ENCODE results near the gene CZIB. TPM values are rescaled to one million over a fixed set of nuclear protein-coding genes. Genes with fewer than 3 reads are reported as not detected.
A peak's percentile ranks its signal among the peaks of the same experiment; 100 is the strongest.

CZIB gene
- total RNA-seq, 1 experiment from 2014 or later, result 43.1 TPM

DNA sequence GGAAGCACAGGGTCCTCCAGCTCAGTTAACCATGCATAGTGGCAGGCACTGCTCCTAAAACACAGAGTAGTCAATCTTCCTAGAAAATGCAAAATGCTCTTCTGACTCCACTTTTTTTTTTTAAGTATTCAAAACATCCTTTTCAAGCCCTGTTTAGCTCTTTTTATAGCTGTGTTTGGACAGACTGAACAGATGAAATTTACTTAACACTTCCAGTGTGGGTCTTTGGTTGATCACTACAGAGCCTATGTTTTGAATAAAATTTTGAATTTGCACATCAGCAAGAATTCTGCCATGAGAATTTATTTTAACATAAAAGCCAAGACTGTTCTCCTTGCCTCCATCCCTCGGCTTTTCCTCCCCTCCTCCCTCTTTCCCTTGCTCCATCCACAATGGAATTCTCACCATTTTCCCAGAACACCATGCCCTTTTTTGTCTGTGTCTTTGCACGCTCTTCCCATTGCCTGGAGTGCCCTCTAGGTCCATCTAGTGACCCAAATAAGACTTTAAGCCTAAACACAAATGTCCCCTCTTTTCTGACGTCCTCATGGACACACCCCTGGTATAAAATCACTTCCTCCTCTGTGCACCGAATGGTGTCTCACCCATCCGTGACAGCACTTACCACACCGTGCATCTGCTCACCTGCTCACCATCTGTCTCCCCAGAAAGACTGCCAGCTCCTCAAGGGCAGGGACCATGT lies 47.9 kb downstream of the CZIB start:
- peak overlapping the region; percentile 40 for H3K4me2 ChIP-seq (ENCODE audit: low read length)
- H3K79me2 ChIP-seq (ENCODE audit: insufficient read depth, low read length), result no peaks in the 10 kb centered on the region
- H4K20me1 ChIP-seq (ENCODE audit: insufficient read depth), result no peaks in the 10 kb centered on the region
- ATAC-seq (peak; percentile 87), DNase-seq (ENCODE audit: low read depth, low spot score) (no peak)
- BruUV-seq (replicated peaks), result no TSS peak
- no peak overlapping the region for H3K4me3 ChIP-seq (replicated peaks in 1 of 2; ENCODE audit: low read depth in 1 of 2, low read length in 2 of 2)
- TF ChIP-seq, protein P1, sequence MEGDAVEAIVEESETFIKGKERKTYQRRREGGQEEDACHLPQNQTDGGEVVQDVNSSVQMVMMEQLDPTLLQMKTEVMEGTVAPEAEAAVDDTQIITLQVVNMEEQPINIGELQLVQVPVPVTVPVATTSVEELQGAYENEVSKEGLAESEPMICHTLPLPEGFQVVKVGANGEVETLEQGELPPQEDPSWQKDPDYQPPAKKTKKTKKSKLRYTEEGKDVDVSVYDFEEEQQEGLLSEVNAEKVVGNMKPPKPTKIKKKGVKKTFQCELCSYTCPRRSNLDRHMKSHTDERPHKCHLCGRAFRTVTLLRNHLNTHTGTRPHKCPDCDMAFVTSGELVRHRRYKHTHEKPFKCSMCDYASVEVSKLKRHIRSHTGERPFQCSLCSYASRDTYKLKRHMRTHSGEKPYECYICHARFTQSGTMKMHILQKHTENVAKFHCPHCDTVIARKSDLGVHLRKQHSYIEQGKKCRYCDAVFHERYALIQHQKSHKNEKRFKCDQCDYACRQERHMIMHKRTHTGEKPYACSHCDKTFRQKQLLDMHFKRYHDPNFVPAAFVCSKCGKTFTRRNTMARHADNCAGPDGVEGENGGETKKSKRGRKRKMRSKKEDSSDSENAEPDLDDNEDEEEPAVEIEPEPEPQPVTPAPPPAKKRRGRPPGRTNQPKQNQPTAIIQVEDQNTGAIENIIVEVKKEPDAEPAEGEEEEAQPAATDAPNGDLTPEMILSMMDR (IDR thresholded peaks at IDR 0.05 in 2 of 3, conservative IDR thresholded peaks at IDR 0.05 in 1 of 3; ENCODE audit: borderline replicate concordance in 1 of 3, insufficient read depth in 1 of 3, low read depth in 2 of 3, low read length in 2 of 3), result peak; percentile 13 to 34 (median 18); a peak in 2 of 6 replicates
- TF ChIP-seq ZNF274 (IDR thresholded peaks at IDR 0.05; ENCODE audit: low read depth, low read length), result no peak
- TF ChIP-seq SRF (IDR thresholded peaks at IDR 0.05; ENCODE audit: low read depth), result 0 out of 2 replicates have a peak, but pooled peaks have one; percentile 45
- peak; percentile 54 for TF ChIP-seq RAD21 (IDR thresholded peaks at IDR 0.05; ENCODE audit: low read depth)
- H3K36me3 ChIP-seq (ENCODE audit: control insufficient read depth in 1 of 2, insufficient read depth in 2 of 2, low read length in 2 of 2), result no peaks in the 10 kb centered on the region
- ChIA-PET CTCF (interaction anchor here (2.4 kb wide), 1 partner anchor 9 kb away, joined by 12 read pairs; no protein-coding TSS in a partner anchor), RAD21 (ENCODE audit: low non-redundant PET in 1 of 2, low total read pairs in 2 of 2, uncharacterized antibody in 2 of 2, unreplicated experiment in 2 of 2) (no interaction called here), POLR2A (no interaction called here)
- peak overlapping the region; percentile 90 for H2AFZ ChIP-seq (ENCODE audit: low read depth, low read length, poor library complexity, severe bottlenecking)
- H3K9ac ChIP-seq (ENCODE audit: low read length), result no peak overlapping the region
- H3K27me3 ChIP-seq (ENCODE audit: insufficient read depth, low read length), result no peaks in the 10 kb centered on the region
- H3K27ac ChIP-seq (ENCODE audit: low read depth, low read length), result no peak overlapping the region
- H3K4me1 ChIP-seq (ENCODE audit: control insufficient read depth in 1 of 2, insufficient read depth in 2 of 2, low read length in 2 of 2), result peaks cover 3 to 6% of the 10 kb centered on the region in 2 experiments; a peak in 3 of 4 replicates
- no peaks in the 10 kb centered on the region for H3K9me2 ChIP-seq (ENCODE audit: insufficient read depth)
- intact Hi-C loops (cut with micrococcal nuclease), result no loop called here
- no peaks in the 10 kb centered on the region for H3K9me3 ChIP-seq (ENCODE audit: control insufficient read depth in 1 of 2, insufficient read depth in 1 of 2, low read depth in 1 of 2, low read length in 2 of 2)

DNA sequence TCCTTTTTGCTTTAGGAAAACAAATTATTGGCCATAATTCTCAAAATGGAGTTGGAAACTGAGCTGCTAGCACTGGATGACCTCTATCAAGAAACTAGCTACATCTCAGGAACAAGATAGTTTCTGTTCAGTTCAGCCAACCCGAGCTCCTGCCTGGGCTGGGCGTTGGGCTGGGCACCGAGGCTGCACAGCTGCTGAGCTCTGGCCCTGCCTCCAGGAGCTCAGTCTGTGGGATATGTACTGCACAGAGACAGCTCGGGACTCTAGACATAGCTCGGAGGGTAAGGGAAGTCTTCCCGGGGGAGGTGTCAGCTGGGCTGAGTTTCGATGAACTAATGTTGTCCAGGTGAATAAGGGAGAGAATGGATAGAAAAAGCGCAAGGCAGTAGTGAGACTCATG lies 53.5 kb downstream of the CZIB start:
- Histone ChIP-seq H3K4me3 (replicated peaks in 1 of 2; ENCODE audit: low read depth in 1 of 2, low read length in 2 of 2) (no peak overlapping the region), H3K9me2 (ENCODE audit: insufficient read depth) (no peaks in the 10 kb centered on the region), H3K9ac (ENCODE audit: low read length) (no peak overlapping the region), H3K27ac (ENCODE audit: low read depth, low read length) (no peak overlapping the region), H3K36me3 (ENCODE audit: control insufficient read depth in 1 of 2, insufficient read depth in 2 of 2, low read length in 2 of 2) (no peaks in the 10 kb centered on the region), H3K27me3 (ENCODE audit: insufficient read depth, low read length) (no peaks in the 10 kb centered on the region), H3K9me3 (ENCODE audit: control insufficient read depth in 1 of 2, insufficient read depth in 1 of 2, low read depth in 1 of 2, low read length in 2 of 2) (no peaks in the 10 kb centered on the region), H4K20me1 (ENCODE audit: insufficient read depth) (no peaks in the 10 kb centered on the region), H3K4me1 (ENCODE audit: control insufficient read depth in 1 of 2, insufficient read depth in 2 of 2, low read length in 2 of 2) (no peaks in the 10 kb centered on the region), H2AFZ (ENCODE audit: low read depth, low read length, poor library complexity, severe bottlenecking) (no peak overlapping the region), H3K79me2 (ENCODE audit: insufficient read depth, low read length) (no peaks in the 10 kb centered on the region), H3K4me2 (ENCODE audit: low read length) (no peak overlapping the region)
- no peak for ATAC-seq
- DNase-seq (ENCODE audit: low read depth, low spot score), result no peak
- ChIA-PET RAD21 (ENCODE audit: low non-redundant PET in 1 of 2, low total read pairs in 2 of 2, uncharacterized antibody in 2 of 2, unreplicated experiment in 2 of 2) (no interaction called here), CTCF (interaction anchor here (0.9 kb wide), 1 partner anchor 14 kb away, joined by 3 read pairs; no protein-coding TSS in a partner anchor), POLR2A (no interaction called here)
- BruUV-seq (replicated peaks), result no TSS peak
- intact Hi-C loops (cut with micrococcal nuclease), result no loop called here
- TF ChIP-seq TCF7L2 (IDR thresholded peaks at IDR 0.05; ENCODE audit: borderline replicate concordance, extremely low read depth, insufficient read depth, insufficient read length) (no peak), POLR2A (IDR thresholded peaks at IDR 0.05; ENCODE audit: borderline replicate concordance, extremely low read depth, insufficient read depth, insufficient read length) (no peak), CBX3 (IDR thresholded peaks at IDR 0.05; ENCODE audit: low read depth) (no peak), JUND (IDR thresholded peaks at IDR 0.05) (no peak), EZH2 (IDR thresholded peaks at IDR 0.05) (no peak), SP1 (IDR thresholded peaks at IDR 0.05; ENCODE audit: low read depth) (no peak), POLR2AphosphoS5 (IDR thresholded peaks at IDR 0.05; ENCODE audit: low read depth, low read length) (no peak), FOSL1 (IDR thresholded peaks at IDR 0.05; ENCODE audit: low read depth) (no peak), SRF (IDR thresholded peaks at IDR 0.05; ENCODE audit: low read depth) (no peak)
- TF ChIP-seq, protein P2, sequence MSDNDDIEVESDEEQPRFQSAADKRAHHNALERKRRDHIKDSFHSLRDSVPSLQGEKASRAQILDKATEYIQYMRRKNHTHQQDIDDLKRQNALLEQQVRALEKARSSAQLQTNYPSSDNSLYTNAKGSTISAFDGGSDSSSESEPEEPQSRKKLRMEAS (IDR thresholded peaks at IDR 0.05), result no peak
- TF ChIP-seq, protein P3, sequence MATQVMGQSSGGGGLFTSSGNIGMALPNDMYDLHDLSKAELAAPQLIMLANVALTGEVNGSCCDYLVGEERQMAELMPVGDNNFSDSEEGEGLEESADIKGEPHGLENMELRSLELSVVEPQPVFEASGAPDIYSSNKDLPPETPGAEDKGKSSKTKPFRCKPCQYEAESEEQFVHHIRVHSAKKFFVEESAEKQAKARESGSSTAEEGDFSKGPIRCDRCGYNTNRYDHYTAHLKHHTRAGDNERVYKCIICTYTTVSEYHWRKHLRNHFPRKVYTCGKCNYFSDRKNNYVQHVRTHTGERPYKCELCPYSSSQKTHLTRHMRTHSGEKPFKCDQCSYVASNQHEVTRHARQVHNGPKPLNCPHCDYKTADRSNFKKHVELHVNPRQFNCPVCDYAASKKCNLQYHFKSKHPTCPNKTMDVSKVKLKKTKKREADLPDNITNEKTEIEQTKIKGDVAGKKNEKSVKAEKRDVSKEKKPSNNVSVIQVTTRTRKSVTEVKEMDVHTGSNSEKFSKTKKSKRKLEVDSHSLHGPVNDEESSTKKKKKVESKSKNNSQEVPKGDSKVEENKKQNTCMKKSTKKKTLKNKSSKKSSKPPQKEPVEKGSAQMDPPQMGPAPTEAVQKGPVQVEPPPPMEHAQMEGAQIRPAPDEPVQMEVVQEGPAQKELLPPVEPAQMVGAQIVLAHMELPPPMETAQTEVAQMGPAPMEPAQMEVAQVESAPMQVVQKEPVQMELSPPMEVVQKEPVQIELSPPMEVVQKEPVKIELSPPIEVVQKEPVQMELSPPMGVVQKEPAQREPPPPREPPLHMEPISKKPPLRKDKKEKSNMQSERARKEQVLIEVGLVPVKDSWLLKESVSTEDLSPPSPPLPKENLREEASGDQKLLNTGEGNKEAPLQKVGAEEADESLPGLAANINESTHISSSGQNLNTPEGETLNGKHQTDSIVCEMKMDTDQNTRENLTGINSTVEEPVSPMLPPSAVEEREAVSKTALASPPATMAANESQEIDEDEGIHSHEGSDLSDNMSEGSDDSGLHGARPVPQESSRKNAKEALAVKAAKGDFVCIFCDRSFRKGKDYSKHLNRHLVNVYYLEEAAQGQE (IDR thresholded peaks at IDR 0.05; ENCODE audit: low read depth), result no peak
- TF ChIP-seq, protein P4, sequence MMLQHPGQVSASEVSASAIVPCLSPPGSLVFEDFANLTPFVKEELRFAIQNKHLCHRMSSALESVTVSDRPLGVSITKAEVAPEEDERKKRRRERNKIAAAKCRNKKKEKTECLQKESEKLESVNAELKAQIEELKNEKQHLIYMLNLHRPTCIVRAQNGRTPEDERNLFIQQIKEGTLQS (IDR thresholded peaks at IDR 0.05), result no peak

Measured in HCT116 (cell line).